NCI-H128 (cell line): ENCODE data around the gene MEF2A.

Experiments used
- DNase-seq: peaks from one replicate; lab custom pipeline; 2025; ENCODE audit not compliant: unreplicated experiment; lab: John Stamatoyannopoulos, UW

MEF2A gene

DNA sequence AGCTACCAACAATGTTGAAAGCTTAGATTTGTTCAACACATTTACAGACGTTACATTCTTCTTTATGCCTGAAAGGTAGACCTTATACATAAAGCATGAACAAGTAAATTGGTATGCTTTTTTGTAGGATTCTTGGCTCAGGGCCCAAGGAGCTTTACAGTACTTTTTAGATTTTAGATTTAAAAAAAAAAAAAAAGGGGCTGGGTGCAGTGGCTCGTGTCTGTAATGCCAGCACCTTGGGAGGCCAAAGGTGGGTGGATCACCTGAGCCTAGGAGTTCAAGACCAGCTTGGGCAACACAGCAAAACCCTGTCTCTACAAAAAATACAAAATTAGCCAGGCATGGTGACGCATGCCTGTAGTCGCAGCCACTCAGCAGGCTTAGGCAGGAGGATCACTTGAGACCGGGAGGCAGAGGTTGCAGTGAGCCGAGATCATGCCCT, 39.7 kb downstream of the MEF2A start:
- no peak for DNase-seq

DNA sequence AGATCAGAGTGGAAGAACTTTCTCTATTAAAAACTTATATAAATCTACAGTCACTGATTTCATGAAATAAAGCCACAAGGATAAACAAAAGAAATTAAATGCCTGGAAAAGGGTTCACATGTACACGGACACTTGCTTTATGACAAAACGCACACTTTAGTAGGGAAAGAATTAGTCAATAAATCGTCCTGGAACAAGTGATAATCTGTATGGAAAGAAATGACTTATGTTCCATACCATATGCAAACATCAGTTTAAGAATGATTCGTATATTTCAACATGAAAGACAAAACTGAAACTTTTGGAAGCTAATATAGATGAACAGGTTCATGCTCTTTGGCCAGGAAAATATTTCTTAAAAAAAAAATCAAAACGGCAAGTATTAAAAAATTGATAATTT, 40.2 kb downstream of the MEF2A start:
- DNase-seq: no peak

DNA sequence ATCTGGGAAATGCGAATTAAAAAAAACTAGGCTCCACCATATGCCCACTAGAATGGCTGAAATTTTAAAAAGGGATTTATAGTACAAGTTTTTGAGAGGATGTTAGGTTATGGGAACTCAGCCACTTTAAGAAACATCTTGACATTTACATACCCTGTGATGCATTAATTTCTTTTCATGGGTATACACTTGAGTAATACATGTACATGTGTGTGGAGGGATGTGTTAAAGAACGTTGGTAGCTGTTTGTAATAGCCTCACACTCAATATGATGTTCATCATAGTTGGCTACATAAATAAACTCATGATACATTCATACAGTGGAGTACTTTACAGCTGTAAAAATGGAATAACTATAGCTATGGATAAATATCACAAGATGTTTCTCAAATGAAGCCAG, 40.9 kb downstream of the MEF2A start:
- no peak for DNase-seq

DNA sequence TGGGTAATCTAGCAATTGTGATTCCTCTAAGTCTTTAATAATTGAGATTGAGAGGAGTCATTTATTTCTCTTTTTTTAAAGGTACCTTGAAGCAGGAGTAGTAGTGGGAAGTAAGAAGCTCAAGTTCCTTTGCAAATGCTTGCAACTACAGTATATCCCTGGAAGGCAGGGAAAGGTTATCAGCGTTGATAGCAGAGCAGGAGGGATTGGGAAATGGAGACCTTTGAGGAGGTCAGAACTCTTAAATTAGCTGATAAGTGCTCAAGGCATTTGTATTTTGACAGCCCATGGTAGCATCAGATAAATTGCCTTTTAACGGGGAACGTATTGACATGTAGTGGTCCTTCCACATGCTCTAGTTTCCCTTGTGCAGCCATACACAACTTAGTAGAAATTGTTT, 47.7 kb downstream of the MEF2A start:
- DNase-seq: no peak

DNA sequence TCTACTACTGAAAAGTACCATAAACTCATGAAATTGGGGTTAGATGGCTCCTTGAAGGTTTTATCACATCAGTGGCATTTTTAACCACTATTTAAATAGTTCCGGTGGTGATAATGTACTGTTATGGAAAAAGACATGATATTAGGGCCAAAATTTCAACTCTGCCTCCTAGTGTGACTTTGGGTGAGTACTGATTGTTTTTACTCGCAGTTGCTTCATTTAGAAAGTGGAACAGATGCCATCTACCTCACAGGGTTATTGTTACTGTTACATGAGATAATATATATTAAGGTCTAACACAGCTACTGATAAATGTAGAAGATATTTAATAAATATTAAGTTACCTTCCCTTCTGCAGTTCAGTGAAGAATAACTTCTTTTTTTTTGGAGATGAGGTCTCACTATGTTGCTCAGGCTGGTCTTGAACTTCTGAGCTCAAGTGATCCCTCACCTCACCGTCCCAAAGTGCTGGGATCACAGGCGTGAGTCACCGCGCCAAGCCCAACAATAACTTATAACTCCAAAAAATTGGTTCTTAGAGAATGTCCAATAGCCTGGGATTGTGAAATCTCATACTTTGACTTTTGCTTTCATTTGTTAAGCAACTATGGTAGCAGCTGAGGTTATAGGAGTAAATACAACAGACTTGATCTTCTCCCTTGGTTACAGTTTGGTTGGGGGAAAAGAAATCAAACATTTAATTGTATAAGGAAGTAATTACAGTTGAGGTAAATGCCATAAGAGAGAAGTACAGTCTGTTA, 48.3 kb downstream of the MEF2A start:
- no peak for DNase-seq

DNA sequence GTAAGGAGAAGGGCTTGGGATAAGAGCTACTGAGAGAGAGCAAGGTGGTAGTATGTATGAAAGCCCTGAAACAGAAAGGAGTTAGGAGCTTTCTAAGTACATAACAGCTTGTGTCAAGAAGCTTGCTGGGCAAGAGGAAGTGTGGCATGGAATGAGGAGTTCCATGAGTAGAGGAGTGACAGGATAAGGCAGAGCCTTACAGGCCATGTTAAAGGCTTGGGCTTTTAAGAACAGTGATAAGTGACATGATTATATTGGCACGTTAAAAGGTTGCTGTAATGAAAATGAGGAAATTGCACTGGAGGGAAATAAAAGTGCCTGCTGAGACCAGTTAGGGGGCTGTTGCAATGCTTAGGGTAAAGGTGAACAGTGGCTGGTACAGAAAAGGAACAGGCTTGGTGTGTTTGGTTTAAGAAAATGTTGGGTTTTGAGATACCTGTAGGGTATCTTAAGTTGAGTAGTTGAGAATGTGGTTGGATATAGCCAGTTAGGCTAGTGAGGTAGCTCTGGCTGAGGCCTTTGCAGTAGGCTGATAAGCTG, 49.0 kb downstream of the MEF2A start:
- DNase-seq: no peak

DNA sequence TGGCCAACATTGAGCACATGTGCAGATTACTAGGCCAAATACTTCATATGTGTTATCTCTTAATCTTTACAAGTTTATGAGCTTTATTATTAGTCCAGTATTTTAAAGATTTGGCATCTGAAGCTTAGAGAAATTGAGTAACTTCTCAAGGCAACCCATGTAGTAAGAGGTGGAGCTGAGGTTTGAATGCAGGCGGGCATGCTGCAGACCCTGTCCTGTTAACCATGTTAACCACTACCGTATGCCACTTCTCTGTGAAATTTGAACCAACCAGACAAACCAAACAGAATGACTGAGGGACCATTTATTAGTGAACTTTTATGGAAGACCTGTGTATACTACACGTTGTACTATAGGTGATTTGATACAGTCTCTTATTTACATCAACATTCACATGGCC, 49.7 kb downstream of the MEF2A start:
- DNase-seq: no peak

DNA sequence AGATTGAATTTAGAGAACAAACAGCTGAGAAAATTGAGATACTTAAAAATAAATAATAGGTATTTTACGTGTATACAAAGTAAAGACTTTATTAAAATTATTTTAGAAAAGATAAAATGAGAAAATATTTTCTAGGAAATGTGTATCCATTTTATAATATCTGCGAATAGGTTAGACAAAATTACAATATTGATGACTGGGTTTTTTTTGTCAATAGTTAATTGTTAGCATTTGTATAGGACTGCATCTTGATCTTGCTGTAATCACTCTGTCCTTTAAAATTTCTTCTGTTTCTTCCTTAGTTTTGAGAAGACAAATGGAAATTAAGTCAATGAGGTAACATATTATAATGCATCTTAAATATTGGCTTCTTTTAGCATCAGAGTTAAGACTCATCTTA, 50.3 kb downstream of the MEF2A start:
- DNase-seq: no peak

DNA sequence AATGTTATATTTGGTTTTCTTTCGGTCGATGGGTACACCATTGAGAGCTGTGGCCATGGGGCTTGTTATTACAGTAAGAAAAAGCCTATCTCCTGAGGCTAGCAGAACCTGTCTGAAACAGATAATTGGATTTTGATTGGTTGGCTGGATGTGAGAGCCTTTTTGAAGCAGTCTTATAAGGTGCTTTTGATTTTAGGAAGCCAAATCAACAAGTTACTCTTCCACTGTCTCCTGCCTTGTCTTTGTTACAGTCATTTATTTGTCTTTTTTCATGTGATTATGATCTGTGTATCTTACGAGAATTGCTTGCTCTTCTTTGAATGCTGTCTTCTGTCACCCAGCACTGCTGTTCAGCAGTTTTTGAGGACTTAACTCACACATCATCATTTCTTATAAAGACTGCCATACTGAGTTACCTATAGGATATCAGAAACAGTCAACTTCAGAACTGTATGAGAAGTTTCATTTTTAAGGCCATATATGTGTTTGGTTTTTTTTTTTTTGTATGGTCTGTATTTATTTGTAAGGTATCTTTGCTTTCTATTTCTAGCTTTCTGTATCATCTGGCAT, 51.1 kb downstream of the MEF2A start:
- DNase-seq: no peak

DNA sequence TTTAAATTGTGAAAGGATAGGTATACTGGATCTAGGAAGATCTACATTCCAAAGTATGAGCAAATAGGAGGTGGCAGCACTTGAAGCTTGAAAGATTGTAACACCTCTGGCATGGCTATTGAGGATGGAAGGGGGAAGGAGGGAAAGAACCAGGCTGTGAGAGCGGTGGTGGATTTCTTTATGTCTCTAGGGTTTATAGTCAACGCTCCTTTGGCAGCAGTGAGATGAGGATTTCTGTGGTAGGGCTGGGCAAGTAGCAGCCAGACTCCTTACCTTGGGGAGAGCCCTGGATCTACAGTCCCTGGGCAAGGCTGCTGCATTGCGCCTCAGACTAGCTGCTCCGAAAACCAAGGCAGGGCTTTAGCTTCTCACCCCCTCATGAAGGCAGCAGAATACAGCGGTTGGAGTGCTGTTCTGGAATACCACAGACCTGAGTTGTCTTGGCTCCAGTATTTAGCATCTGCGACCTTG, 53.2 kb downstream of the MEF2A start:
- DNase-seq: no peak

DNA sequence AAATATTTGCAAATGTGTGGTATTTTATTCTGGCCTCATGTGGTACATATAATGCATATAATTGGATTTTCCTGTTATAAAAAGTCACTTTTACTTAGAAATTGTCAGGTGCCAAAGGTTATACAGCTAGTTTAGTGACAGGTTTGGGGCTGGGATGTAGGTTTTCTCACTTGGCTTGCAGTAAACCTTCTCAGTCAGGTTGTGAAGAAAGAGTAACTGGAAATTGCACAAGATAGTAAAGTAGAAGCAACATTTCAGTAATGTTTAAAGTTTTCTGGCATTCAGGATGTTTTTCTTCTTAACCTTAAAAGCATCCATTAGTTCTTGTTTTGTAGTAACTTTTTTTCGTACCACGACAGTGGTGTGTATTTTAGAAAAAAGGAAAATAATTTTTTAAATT, 53.9 kb downstream of the MEF2A start:
- no peak for DNase-seq

DNA sequence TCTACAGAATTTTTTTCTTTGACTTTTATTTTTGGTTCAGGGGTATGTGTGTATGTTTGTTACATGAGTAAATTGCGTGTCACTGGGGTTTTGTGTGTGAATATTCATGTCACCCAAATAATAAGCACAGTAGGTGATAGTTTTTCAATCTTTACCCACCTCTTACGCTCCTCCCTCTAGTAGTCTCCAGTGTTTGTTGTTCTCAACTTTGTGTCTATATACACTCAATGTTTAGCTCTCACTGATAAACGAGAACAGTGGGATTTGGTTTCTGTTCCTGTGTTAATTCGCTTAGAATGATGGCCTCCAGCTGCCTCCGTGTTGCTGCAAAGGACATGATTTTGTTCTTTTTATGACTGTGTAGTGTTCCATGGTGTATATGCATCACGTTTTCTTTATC, 54.4 kb downstream of the MEF2A start:
- DNase-seq: no peak

DNA sequence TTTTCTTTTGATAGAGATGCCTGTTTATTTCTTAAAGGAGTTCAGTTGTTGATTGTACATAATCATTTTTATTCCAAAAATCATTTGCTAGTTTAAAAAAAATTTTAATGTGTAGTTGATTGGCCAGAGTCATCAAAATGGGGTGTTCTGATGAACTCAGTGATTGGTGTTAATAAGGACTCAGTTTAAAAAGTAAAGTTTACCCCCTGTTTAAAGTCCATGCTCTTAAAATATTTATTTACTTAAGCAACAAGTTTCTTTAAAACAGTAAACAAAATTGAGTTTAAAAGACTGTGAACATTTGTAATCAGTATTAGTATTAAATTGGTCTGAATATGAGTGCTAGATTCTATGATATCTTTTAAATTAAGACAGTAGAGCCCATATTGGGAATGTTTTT, 56.0 kb downstream of the MEF2A start:
- DNase-seq: no peak

DNA sequence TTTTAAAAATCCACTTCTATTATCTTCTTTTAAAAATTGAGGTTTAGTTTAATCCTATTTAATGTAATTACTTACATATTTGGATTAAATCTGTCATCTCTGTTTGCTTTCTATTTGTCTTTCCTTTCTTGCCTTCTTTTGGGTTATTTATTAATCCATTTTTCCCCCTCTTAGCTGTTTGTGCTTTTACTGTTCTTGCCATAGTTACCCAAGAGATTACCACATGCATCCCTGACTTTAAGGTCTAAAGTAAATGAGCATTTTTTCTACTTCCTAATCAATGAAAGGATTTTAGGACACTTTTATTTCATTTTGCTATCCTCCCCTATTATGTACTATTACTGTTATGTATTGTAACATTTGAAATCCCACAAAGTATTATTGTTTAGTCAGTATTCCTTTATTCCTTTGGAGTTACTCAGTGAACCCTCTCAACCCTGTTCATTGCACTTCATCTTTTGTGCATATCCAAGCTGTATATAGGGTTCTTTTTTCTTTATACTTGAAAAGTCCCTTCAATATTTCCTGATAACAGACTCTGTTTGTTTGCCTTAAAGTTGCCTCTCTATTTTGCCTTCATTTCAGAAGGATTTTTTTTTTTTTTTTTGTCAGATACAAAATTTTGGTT, 62.7 kb downstream of the MEF2A start:
- DNase-seq: no peak

DNA sequence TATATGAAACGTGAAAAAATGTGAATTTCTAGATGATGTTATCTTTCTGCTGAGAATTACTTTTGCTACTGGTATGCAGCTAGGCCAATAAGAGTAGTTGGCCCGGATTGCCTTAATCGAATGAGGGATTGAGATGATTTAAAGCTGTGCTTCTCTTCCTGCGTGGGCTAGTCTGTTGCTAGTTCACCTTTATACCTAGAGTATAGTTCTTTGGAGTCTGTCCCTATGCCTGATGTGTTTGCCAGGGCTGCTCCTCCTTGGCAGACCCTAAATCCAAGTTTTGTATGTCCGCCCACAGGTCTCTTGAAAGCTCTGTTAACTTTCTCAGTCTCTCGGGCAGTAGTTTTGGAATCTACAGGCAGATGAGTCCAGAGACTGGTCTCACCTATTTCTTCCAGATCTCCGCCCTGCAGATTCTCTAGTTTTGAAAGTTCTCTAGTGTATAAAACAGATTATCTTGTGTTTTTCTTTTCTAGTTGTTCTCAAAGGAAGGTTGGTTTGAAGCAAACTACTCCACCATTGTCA, 64.9 kb downstream of the MEF2A start:
- no peak for DNase-seq

DNA sequence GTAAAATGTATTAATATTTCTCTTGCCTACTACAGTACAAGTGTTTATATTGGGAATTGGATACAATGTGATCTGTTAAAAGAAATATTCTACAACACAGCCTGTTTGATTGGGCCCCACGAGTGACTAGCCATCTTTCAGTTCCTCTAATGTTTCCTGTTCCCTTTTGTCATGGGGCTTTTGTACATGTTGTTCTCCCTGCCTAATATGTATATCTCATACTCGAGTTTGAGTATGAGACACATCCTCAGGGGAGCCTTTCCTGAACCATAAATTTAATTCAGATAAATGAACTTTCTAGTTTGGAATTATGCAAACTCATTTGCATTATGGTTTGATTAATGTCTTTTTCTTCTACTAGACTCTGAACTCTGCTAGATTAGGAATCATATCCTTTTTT, 65.5 kb downstream of the MEF2A start:
- DNase-seq: no peak

DNA sequence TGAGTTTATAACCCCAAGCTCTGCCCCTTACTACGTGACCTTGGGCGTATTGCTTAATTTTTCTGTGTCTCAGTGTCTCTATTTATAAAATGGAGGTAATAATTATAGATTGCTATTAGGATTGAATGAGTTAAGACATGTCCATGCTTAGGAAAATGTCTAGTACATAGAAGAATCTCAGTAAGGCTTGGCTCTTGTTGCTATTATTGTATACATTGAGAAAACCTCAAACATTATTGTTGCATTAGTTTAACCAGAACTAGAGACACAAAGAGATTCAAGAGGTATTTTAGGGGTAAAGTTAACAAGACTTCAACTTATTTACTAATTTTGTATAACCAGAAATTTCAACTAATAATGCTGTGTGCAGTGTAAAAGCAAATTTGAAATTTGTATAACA, 66.7 kb downstream of the MEF2A start:
- DNase-seq: no peak

DNA sequence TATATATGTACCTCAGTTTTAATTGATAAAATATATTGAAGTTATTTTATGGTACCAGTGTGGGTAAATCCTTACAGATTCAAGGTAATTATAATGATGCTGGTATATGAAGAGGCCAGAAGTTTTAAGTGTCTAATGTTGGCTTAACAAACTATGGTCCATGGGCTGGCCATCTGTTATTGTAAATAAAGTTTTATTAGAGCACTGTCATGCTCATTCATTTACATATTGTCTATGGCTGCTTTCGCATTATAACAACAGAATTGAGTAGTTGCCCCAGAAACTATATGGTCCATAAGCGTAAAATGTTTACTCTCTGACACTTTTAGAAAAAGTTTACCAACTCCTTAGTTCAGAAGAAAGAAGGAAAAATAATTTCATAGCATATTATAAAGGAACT, 67.9 kb downstream of the MEF2A start:
- DNase-seq: no peak

DNA sequence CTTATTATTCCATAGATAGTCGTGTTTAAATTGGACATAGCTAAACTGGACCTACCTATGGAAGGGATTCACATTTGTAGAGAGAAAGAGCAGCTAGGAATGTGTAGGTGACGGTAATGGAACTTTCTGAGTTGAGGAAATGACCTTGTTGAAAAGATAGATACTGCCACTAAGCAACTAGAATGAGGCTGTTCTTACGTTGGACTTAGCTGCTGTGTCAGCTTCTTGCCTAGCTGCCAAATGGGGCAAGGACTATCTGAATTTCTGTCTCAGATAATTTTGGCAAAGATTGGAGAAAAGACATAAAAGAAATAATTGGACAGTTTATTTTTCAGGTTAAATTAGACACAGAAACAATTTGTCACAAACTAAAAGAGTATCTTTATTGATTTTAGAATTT, 68.8 kb downstream of the MEF2A start:
- DNase-seq: no peak

DNA sequence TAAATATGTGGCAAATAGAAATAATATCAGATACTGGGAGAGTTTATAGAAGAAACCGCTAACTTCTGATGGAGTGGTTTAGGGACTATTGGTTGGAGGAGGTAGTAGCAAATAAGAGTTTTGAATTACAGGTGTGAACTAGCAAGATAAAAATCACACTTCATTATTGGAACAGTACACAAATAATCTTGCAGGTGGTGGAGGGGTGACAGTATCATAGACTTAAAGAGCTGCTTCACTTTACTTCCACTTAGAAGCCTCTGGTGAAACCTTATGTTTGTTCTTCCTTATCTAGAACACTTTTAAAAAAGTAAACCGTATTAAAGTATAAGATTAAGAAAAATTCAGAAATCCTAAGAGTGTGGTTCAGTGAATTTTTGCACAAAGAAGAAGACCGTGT, 69.4 kb downstream of the MEF2A start:
- no peak for DNase-seq

DNA sequence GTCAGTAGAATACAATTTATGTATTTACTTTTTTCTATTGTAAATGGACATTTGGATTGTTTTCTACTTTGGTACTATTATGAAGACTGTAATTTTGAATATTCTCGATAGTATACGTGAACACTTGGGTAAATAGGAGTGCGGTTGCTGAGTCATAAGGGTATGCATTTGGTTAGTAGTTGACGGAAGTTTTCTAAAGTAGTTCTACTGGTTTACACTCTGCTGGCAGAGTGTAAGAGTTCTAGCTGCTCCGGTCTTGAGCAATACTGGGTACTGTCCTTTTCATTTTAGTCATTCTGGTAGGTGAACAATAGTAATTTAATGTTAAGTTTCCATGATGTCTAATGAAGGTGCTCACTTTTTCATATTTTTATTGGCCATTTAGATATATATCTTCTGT, 70.0 kb downstream of the MEF2A start:
- no peak for DNase-seq
